Kidney tubule cell (primary cell): ENCODE measurements around the gene CDH5.

Experiments used
- DNase-seq: peaks from one replicate; pipeline ENCODE4 v3.0.0-alpha.2; 2018; ENCODE audit warnings: low spot score

The CDH5 gene

DNA sequence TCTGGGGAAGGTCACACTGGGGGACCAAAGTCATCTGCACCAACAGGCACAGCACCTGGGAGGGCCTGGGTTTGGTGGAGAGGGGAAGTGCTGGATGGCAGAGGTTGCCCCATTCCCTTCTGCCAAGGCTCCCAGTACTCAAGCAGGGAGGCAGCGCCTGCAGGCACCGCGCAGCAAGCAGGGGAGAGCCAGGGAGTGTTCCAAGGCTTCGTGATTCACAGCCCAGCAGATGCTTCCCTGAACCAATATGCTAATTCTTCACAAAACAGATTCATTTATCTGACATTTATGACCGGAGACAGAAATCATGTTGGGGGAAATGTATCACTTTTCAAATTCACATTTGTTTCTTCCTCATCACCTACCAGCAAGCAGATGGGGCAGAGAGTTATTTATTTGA lies 13.4 kb upstream of the CDH5 start:
- no peak for DNase-seq

DNA sequence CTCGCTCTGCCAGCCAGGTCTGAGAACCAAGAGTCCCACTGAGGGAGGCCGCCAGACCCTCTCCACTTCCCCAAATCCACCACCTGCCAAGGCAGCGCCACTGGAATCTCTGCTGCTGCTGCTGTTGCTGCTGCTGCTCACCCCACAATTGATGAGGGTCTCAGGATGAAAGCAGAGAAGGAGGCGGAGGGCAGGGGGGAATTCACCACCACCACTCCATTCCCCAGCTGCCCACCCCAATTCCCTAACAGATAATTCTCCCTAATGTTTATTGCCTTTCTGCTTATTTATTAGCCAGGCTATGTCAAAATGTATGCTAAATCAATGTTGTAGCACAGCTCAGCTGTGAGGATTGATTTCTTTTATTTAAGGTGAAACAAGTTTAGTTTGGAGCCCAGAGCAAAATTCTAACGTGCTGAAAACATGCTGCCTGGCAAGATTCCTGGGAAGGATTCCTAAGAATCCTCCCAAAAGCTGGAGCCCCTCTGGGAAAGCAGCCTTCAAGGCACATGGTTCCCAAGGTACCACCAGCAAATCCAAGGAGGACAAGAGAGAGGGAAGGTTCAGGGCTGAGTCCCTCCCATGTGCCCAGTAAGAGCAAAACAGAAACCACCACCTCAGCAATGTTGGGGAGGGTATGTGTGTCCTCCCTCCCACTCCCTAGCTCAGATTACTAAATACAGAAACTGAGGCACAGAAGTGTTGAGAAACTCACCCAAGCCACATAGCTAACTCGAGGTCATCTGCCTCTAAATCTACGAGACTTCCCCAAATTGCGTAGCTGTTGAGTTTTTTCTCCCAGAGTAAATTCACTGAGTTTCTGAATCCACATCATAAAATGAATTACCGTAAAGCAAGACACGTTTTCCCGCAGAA lies 12.2 kb upstream of the CDH5 start:
- no peak for DNase-seq

DNA sequence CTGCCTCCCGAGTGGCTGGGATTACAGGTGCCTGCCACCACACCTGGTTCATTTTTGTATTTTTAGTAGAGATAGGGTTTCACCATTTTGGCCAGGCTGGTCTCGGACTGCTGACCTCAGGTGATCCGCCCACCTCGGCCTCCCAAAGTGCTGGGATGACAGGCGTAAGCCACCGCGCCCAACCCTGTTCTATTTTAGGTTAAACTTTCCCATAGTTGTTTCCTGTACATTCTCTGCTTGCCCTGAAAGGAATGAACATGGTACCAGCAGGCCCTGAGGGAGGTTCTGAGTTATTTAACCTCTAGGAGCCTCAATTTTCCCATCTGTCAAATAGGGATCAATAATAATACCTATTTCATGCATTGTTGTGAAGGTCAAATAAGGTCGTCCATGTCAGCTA lies 11.0 kb upstream of the CDH5 start:
- DNase-seq: no peak

DNA sequence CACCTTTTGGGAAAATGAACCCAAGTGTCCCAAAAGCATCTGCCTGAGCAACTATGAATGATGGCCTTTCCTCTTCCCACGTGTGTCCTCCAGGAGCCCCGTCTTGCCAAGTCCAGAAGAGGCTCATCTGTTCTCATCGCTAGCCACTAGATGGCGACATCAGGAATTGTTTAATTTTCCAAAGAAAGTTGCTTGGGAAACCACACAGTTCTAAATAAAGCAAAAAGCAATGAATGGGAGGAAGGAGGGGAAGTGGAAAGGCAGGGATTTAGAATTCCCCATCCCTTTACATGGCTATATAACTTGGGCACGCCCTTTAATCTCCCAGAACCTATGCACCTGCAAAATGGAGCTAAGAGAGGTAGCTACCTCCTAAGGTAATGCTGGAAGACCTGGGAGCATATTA lies 9.0 kb upstream of the CDH5 start:
- peak; percentile 83 for DNase-seq

DNA sequence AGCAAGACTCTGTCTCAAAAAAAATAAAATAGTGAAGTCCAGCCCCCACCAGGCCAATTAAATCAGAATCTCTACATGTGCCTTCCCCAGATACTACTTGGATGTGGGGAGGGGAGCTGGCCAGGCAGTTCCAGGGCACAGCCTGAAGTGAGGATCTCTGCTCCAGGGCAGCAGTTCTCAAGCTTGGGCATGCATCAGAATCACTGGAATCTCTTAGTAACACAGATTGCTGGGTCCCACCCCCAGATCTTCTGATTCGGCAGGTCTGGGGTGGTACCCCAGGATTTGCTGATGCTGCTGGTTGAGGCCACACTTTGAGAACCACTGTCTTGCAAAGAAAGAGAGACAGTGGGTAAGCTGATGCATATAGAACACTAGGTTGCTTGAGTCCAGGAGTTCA lies 8.3 kb upstream of the CDH5 start:
- no peak for DNase-seq

DNA sequence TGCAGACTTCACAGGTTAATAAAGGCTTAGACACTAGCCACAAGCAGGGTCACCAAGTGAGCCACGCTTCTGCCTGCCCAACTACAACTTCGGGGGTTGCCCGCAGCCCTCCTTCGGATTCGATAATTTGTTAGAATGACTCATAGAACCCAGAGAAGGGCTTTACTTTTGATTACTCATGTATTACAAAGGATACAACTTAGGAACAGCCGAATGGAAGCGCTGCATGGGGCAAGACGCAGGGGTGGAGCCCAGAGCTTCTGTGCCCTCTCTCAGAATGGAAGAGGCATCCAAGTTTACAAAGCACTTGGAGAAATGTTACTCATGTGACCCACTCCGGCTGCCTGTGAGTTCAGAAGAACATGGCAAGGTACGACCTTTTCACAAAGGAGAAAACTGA lies 7.5 kb upstream of the CDH5 start:
- DNase-seq: peak; percentile 15

DNA sequence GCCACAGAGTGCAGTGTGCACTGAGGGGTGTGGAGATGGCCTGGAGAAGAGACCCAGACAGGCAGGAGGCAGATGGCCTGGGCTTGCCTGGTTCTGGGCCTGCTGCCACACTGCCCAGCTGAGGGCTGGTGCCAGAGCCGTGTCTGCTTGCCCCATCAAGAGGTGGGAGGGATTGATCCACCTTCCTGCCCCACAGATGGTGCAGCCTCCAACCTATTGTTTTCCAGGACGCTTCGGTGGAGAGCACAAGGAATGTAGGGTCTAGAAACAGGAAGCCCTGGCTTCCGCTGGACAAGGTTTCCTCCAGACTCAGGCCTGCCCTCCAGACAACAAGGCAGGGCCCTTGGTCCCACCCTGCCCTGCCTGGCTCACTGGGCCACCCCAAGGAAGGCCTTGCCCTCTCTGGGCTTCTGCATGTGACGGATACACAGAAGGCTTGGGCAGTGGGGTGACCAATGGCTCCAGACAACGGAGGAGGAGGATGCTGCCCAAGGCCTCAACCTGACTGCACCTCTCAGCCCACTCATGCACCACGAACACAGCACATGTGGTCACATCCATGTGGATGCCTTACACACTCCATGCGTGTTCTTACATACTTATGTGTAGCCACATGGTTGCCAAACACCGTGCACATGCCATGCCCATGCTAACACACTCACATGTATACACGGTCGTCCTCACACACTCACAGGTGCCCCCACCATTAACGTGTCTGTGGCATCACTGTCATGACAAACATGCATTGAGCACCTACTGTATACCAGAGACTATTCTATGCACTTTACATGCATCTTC lies 6.5 kb upstream of the CDH5 start:
- no peak for DNase-seq

DNA sequence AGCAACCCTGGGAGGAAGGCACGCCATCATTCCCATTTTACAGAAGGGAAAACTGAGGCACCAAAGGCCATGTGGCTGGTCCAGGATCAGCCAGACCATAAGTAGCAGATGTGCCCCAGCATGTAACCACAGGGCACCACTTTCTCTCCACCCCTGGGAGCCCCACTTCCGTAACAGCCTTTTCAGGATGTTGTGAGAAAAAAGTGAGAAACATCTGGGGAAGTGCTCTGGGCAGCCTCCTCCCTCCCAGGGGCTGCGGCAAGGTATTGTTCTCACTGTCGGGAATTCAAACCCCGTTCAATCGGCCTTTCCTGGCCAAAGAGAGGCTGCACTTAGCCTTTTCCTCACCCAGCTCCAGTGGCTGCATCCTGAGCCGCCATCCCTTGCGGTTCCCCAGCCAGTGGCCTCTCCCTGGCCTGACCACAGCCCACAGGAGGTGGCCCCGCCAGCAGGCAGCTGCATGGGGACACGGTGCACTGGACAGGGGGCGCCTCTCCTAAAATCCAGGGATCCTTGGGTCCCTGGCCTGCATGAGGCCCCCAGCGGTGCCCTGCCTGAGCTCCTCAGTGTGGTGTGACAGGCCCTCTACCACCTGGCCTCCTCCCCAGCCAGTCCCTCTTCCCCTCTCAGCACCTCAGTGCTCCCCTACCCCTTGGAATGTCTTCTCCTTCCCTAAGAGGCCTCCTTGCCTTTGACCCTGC lies 5.7 kb upstream of the CDH5 start:
- DNase-seq: no peak

DNA sequence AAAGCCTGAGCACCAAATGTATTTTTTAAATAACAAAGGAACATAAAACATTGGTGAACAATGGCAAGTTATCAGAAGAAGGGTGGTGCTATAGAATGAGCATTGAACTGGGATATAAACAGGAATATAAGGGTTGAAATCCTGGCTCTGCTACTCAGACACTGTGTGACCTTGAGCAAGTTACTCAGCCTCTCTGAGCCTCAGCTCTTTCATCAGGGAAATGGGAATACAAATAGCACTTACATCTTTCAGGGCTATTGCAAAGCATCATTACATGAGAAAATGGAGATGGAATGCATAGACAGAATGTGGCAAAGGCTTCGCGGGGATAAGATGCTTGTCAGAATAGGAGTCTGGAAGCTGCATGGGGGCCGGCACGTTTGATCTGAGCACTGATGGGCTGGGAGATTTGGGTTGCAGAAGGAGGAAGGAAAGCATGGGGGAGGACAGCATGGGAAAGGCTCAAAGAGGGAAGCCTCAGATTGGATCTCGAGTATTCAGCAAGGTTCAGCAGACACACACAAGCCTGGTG lies 4.8 kb upstream of the CDH5 start:
- no peak for DNase-seq

DNA sequence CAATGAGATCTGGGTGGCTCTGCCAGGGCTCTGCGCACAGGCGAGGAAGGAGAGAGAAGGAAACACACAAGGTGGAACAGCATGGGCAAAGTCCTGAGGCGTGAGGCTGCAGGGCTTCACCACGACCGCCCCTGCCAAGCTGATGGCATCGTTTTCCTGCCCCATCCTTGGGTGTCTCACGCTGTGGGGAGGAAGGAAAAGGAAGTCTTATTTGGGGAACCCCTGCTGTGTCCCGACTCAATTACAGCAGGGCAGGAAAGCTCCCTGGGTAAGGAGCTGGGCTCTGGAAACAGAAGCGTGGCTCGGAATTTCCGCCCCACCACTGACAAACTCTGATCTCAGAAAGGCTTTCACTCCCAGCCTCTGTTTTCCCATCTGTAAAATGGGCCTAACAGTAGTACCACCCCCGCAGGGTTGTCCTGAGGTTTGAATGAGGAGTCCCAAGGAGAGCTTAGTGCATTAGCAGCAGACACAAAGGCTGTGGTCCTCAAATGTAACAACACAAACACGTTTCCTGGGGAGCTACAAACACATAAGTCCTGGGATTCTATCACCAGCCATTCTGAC lies 3.2 kb upstream of the CDH5 start:
- no peak for DNase-seq

DNA sequence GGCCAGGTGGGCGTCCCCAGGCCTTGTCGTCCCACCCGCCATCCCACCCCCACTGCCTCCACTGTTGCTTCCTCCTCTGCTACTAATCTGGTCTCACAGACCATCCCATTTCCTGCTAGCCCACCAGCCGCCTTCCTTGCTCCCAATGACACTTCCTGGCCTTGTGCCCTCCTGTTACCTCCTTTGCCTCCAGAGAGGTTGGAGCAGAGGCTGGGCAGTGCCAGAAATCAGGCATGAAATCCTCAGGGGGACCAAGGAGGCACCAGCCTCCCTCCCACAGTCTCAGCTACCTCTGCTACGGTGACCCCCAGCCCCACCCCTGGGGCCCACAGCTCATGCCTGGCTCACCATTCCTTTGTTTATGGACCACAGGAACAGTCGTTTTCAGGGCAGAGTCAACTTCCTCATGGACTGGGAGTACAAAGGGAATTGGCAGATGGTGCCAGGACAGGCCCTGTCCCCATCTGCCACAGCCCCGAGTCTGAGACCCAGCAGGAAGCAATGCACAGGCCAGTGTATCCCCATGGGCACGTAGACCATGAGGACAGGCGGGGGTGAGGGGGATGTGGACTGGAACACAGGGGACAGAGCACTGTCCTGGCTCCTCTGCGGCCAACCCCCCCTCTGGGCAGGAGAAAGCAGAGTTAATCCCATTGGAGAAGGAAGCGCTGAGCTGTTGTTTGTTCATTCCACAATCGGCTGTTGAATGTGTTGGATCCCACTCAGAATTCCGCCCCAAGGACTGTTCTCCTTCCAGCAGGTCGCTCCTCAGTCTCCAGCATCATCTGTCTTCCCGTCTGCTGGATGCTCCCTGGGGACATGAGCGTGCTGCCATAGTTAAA lies 2.2 kb upstream of the CDH5 start:
- no peak for DNase-seq

DNA sequence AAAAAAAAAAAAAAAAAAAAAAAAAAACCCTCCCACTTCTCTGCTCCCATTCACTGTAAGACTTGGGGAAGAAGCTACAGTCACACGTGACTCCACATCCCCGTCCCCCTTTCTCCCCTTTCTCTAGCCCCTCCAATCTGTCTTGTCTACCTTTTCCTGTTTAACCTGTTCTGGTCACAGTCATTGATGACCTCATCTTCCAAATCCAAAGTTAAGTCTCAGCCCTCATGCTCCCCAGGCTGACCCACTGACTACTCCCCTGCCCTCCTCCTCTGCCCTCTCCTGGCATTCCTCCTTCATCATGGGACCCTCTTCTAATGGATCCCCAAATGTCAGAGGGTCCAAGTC lies 1.6 kb upstream of the CDH5 start:
- no peak for DNase-seq

DNA sequence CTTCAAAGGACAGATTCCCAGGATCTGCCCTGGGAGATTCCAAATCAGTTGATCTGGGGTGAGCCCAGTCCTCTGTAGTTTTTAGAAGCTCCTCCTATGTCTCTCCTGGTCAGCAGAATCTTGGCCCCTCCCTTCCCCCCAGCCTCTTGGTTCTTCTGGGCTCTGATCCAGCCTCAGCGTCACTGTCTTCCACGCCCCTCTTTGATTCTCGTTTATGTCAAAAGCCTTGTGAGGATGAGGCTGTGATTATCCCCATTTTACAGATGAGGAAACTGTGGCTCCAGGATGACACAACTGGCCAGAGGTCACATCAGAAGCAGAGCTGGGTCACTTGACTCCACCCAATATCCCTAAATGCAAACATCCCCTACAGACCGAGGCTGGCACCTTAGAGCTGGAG lies 840 bp upstream of the CDH5 start:
- no peak for DNase-seq

DNA sequence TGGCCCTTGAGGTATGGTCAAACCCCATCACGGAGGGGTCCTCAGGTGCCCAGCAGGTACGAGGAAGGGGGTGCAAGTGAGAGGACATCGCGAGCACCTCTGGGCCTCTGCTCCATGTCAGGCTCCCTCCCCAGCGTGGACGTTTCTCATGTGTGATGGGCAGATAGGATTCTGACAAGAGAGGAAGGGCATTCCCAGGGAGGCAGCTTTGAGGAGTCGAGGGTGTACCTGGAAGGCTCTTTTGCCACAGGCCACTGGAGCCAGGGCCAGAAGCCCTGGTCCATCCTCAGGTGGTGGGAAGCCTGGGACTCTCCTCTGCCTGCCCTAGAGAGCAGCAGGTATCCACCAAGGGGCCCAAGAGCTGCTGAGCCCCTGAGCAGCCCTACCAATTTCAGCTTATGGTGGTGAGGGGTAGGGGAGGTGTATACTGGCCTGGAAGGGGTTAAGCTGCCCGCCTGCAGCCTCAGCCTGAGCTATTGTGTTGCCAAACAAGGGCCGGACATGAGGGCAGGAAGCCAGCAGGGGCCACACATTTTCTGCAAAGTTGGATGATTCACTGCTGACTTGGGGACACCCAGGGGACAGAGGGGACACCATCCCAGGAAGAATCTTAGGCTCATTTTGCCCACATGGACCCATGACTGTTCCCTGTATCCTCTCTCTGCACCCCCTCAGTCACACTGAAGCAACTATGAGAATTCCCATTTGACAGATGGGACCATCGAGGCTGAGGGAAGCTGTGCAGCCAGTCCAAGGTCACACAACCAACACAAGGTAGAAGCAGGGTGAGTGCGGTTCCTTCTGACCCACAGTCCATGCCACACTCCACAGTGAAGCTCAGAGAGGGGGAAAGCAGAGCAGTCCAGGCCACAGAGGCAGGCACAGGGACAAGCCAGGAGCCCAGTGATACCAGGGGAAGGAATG lies 1.7 kb downstream of the CDH5 start:
- DNase-seq: no peak

DNA sequence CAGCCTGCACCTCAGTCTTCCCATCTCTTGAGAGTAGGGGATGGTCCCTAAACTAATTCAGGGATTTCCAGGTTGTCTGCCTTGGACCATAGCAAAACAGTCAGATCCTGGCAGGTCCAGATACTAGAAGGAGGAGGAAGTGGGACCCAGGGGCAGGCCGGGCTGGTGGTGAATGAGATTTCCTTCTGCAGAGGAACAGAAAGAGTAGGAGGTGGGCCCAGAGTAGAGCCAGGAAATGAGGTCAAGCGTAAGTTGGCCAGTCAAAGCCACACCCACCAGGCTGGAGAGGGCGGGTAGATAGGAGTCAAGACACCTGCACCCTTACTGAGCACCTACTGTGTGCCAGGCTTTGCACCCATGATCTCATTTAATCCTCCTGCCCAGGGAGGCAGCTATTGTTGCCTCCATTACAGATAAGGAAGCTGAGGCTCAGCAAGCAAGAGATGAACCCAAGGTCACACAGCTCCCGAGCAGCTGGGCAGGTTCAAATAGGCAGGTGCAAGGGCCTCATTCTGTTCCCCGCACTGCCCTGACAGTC lies 2.6 kb downstream of the CDH5 start:
- no peak for DNase-seq

DNA sequence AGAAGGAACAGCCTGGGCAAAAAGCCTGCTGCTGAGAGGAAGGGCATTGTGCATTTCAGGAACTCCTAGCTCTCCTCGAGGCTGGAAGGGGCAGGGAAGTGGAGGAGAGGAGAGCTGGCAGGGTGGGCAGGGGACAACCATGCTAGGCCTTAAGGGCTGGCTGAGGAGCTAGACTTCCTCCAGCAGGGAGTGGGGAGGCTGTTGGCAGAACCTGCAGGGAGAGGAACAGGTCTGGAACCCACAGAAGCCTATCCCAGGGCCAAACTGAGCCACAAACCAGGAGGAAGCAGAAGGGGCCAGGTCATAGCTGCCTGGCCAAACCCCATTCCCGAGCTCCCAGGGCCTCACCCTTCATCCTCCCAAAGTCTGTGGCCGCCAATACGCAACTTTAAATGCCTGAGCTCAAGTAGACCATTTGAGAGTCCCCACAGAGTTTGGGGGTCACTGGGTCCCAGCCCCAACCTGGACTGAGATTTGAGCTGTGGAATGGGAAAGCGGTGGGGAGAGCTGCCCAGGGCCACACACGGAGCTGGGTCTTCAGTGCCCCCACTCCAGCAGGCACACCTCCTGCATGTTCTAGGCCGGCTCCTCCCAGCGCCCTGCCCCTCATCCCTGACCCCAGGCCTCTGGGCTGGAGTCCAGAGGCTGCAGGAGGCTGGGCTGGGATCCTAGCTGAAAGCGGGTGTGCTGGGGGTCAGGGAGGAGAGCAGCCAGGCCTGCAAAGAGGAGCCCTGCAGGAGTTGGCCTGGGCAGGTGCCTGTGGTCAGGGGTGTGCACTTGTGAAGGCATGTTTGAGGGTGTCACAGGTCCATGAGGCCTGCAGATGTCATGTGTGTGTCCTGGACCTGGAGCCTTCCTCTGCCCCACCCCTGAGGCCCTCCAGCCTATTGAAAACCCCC lies 4.5 kb downstream of the CDH5 start:
- no peak for DNase-seq

DNA sequence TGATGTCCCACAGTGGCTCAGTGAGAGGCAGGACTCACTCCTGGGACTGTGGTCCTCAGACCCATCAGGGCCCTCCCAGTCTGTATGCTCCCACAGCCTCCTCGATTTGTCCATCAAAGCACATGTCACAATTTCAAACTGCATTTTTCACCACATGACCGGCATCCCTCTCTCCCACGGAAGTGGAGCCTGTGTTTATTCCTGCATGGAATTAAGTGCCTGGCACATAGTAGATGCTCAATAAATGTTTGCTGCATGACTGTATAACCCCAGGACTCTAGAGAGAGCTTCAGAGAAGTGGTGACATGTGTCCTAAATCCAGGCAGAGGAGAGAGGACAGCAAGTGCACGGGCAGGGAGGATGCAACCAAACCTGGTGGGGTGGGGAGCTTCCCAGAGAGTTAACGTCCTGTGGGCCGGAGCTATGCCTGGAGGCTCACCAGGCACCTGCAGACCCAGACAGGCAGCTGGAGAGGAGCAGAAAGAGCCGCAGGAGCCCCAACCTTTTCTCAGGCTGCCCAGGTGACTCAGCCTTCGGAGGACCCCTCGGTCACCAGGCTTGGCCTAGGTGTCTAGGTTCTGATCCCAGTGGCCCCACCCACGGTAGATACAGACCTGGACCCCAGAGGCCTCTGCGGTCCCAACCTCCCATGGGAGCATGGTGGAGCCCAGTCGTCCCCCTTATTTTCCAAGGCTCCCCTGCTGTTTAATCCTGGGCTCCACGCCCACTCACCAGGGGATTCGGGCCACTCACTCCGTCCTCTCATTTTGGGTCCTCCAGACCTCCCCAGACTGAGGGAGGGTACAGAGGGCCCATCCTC lies 5.8 kb downstream of the CDH5 start:
- DNase-seq: no peak

DNA sequence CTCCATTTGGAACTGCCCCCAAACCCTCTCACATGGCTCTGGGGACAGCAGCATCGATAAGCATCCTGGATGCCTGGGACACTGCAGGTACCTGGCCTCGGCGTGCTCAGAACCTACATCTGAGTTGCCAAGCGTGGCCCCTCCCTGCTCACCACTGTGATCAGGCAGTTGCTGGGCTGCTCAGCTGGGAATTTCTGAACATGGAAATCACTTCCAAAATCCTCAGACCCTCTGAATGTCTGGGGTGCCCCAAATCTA lies 6.3 kb downstream of the CDH5 start:
- DNase-seq: no peak
